Neural cell (in vitro differentiated cells): ENCODE measurements around the gene SLC29A4. TPM values are rescaled to one million over a fixed set of nuclear protein-coding genes. Genes with fewer than 3 reads are reported as not detected.

Experiments used
- H2AFZ ChIP-seq: fragments of 200-600, 300-800 bp; sonication (generic), shearing (Covaris generic); 2 replicates; pipeline ENCODE4 v1.6.0; 2014; ENCODE audit warnings: low read depth, mild to moderate bottlenecking, antibody characterized with exemption, low read length, moderate library complexity
- H3F3A ChIP-seq: fragments of 200-600 bp; shearing (Covaris generic); 2 replicates; pipeline ENCODE4 v1.6.1; 2016; ENCODE audit warnings: mild to moderate bottlenecking, moderate library complexity, mixed read lengths, antibody characterized with exemption, low read length; ENCODE audit not compliant: insufficient read depth, poor library complexity, severe bottlenecking
- H3K27ac ChIP-seq: fragments of 200-600, 300-800 bp; sonication (generic), shearing (Covaris generic); 2 replicates; pipeline ENCODE4 v1.5.1; 2014; ENCODE audit warnings: mild to moderate bottlenecking, low read length, moderate library complexity
- H3K27me3 ChIP-seq: fragments of 300-800, 200-600 bp; sonication (generic), shearing (Covaris generic); 2 replicates; pipeline ENCODE4 v1.6.0; 2014; ENCODE audit warnings: mild to moderate bottlenecking, low read depth, low read length, moderate library complexity; ENCODE audit not compliant: insufficient read depth
- H3K36me3 ChIP-seq: fragments of 300-800, 200-600 bp; sonication (generic), shearing (Covaris generic); 2 replicates; pipeline ENCODE4 v1.5.1; 2014; ENCODE audit warnings: mild to moderate bottlenecking, antibody characterized with exemption, low read length, moderate library complexity; ENCODE audit not compliant: insufficient read depth
- H3K4me2 ChIP-seq: fragments of 300-800, 200-600 bp; sonication (generic), shearing (Covaris generic); 2 replicates; pipeline ENCODE4 v1.6.0; 2014; ENCODE audit warnings: mild to moderate bottlenecking, low read length
- H3K4me3 ChIP-seq: fragments of 300-800, 200-600 bp; sonication (generic), shearing (Covaris generic); 2 replicates; pipeline ENCODE4 v1.5.1; 2014; ENCODE audit warnings: mild to moderate bottlenecking, low read length, moderate library complexity
- H3K79me2 ChIP-seq: fragments of 200-600 bp; shearing (Covaris generic); replicated peaks from 2 replicates; pipeline ENCODE4 v1.6.0; 2014; ENCODE audit warnings: mild to moderate bottlenecking, low read length, moderate library complexity; ENCODE audit not compliant: insufficient read depth
- H3K9ac ChIP-seq: fragments of 300-800, 200-600 bp; sonication (generic), shearing (Covaris generic); 2 replicates; pipeline ENCODE4 v1.6.1; 2016; ENCODE audit warnings: mild to moderate bottlenecking, low read length, mixed read lengths
- H3K9me2 ChIP-seq: fragments of 200-600 bp; shearing (Covaris generic); 2 replicates; pipeline ENCODE4 v1.6.1; 2016; ENCODE audit warnings: mild to moderate bottlenecking, low read length, mixed read lengths; ENCODE audit not compliant: insufficient read depth
- H3K9me3 ChIP-seq: fragments of 200-600, 300-800 bp; sonication (generic), shearing (Covaris generic); 2 replicates; pipeline ENCODE4 v1.6.1; 2016; ENCODE audit warnings: mild to moderate bottlenecking, mixed run types, low read length, moderate library complexity, mixed read lengths
- H4K20me1 ChIP-seq: fragments of 200-600 bp; shearing (Covaris generic); 2 replicates; pipeline ENCODE4 v1.6.1; 2016; ENCODE audit warnings: mild to moderate bottlenecking, mixed run types; ENCODE audit not compliant: insufficient read depth
- EZH2 ChIP-seq: fragments of 200-600, 300-800 bp; shearing (Covaris generic), sonication (generic); IDR thresholded peaks from 2 replicates; pipeline ENCODE4 v1.6.1; 2014; ENCODE audit warnings: antibody characterized with exemption, low read length, borderline replicate concordance, mild to moderate bottlenecking; ENCODE audit not compliant: insufficient read depth, poor library complexity, severe bottlenecking
- MXI1 ChIP-seq: fragments of 450-650 bp; conservative IDR thresholded peaks from 2 replicates; pipeline ENCODE4 v1.6.1; 2014; ENCODE audit warnings: antibody characterized with exemption, mild to moderate bottlenecking; ENCODE audit not compliant: poor library complexity, severe bottlenecking
- SMC3 ChIP-seq: fragments of 450-650 bp; conservative IDR thresholded peaks from 2 replicates; pipeline ENCODE4 v1.6.1; 2014; ENCODE audit warnings: antibody characterized with exemption, mild to moderate bottlenecking, moderate library complexity; ENCODE audit not compliant: poor library complexity
- polyA plus RNA-seq: library from polyadenylated mRNA; depleted of rRNA; stranded (reverse); fragments of >200 nt; gene quantifications from 2 replicates; pipeline ENCODE4 v1.2.3, GENCODE V29; 2014
- TF ChIP-seq, protein P1 (sequence below): IDR thresholded peaks from 2 replicates; pipeline ENCODE4 v1.6.1; 2012; ENCODE audit warnings: borderline replicate concordance
- TF ChIP-seq, protein P2 (sequence below): fragments of 450-650 bp; IDR thresholded peaks from 2 replicates; pipeline ENCODE4 v1.5.1; 2014; ENCODE audit warnings: antibody characterized with exemption, mild to moderate bottlenecking, moderate library complexity; ENCODE audit not compliant: poor library complexity, severe bottlenecking

The SLC29A4 gene
- polyA plus RNA-seq, 1 donor from 2014 or later: 32.4 TPM

DNA sequence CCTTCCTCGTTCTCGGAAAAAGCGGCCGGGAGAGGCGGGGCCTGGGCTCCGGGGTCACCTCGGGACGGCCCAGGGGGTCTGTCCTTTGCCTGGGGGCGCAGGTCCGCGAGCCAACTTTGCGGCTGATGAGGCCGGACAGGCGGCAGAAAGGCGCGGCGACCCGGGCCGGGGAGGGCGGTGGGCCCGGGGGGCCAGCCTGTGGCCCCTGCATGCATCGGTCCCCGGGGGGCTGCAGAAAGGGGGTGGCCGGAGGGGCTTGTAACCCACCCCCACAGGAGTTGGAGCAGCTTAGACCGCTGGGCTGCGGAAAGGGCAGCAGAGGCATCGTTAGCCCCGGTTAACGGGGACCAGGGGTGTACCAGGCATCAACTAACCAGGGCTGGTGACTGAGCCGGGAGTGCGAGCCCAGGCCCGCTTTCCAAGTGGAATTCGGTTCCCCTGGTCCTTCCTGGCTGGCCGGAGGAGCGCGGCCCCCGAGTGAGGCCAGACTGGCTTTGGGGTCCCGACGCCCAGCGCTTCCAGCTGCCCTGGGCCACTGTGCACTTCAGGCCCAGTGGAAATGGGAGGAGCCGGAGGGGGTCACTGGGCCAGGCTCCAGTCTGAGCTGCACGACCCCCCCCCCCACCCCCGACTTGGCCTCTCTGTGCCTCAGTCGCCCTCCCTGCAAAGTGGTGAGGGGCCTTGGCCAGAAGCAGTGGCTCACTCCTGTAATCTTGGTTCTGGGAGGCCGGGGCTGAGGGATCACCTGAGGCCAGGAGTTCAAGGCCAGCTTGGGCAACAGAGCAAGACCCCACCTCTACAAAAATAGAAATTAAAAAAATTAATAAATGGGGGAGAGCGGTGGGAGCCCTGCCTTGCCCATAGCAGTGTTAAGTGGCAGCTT, 919 bp downstream of the SLC29A4 start:
- H3F3A ChIP-seq: no peaks in the 10 kb centered on the region
- H3K36me3 ChIP-seq: no peaks in the 10 kb centered on the region
- TF ChIP-seq SMC3 (no peak), MXI1 (no peak), EZH2 (no peak)
- TF ChIP-seq, protein P1, sequence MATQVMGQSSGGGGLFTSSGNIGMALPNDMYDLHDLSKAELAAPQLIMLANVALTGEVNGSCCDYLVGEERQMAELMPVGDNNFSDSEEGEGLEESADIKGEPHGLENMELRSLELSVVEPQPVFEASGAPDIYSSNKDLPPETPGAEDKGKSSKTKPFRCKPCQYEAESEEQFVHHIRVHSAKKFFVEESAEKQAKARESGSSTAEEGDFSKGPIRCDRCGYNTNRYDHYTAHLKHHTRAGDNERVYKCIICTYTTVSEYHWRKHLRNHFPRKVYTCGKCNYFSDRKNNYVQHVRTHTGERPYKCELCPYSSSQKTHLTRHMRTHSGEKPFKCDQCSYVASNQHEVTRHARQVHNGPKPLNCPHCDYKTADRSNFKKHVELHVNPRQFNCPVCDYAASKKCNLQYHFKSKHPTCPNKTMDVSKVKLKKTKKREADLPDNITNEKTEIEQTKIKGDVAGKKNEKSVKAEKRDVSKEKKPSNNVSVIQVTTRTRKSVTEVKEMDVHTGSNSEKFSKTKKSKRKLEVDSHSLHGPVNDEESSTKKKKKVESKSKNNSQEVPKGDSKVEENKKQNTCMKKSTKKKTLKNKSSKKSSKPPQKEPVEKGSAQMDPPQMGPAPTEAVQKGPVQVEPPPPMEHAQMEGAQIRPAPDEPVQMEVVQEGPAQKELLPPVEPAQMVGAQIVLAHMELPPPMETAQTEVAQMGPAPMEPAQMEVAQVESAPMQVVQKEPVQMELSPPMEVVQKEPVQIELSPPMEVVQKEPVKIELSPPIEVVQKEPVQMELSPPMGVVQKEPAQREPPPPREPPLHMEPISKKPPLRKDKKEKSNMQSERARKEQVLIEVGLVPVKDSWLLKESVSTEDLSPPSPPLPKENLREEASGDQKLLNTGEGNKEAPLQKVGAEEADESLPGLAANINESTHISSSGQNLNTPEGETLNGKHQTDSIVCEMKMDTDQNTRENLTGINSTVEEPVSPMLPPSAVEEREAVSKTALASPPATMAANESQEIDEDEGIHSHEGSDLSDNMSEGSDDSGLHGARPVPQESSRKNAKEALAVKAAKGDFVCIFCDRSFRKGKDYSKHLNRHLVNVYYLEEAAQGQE: no peak
- peaks cover 16% of the 10 kb centered on the region for H3K79me2 ChIP-seq
- no peak overlapping the region for H2AFZ ChIP-seq
- H3K9me3 ChIP-seq: no peaks in the 10 kb centered on the region
- H3K27me3 ChIP-seq: no peaks in the 10 kb centered on the region
- H4K20me1 ChIP-seq: no peaks in the 10 kb centered on the region
- H3K4me2 ChIP-seq: peak overlapping the region; percentile 55
- H3K9ac ChIP-seq: peak overlapping the region; percentile 82
- H3K9me2 ChIP-seq: no peaks in the 10 kb centered on the region
- H3K27ac ChIP-seq: peak overlapping the region; percentile 31
- H3K4me3 ChIP-seq: peak overlapping the region; percentile 87

DNA sequence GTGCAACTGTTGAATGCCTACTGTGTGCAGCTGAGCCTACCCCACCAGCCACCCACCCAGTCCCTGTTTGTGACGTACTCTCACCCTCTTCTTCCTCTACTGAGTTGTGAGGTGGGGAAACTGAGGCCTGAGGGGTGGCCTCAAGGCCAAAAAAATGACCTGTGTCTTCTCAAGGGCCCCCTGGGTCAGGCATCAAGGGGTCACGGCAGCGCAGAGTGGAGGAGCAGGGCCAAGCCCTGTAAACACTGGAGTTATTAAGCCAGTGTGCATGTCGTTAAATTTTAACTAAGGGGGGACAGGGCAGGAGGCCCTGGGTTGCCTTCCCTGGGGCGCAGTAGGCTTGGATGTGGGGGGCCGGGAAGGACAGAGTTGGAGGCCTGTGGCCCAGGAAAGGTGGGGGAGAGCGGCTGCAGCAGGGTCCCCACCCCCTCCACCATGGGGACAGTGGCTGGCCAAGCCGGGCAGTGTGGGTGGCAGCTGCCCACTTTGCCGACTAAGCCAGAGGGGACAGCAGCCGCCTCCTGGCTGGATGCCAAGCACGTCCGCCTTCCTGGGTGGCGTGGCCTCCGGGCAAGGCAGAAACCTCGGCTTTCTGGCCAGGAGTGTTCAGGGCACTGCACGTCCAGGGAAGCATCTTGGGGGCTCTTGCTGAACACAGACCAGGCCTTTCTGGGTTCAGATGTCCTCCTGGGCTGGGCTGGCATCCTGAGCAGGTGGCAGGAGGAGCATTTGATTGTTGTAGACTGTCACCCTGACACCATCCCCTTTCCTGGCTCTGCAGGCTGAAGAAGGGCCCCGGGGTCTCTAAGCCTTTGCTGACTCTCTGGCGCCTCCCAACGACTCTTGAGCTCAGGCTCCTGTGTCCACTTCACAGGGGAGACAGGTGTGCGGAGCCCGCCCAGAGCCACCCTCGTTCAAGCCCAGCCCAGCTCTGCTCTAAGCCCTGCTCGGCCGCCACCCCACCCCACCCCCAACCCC, 1.9 kb downstream of the SLC29A4 start:
- Histone ChIP-seq H3K9me3 (no peaks in the 10 kb centered on the region), H2AFZ (no peak overlapping the region), H3K4me2 (peak overlapping the region; percentile 19), H3K9ac (peak overlapping the region; percentile 82), H3K4me3 (peak overlapping the region; percentile 87), H3K36me3 (no peaks in the 10 kb centered on the region), H4K20me1 (no peaks in the 10 kb centered on the region), H3K27ac (no peak overlapping the region), H3K27me3 (no peaks in the 10 kb centered on the region), H3F3A (no peaks in the 10 kb centered on the region), H3K9me2 (no peaks in the 10 kb centered on the region), H3K79me2 (peaks cover 16% of the 10 kb centered on the region)
- TF ChIP-seq, protein P2, sequence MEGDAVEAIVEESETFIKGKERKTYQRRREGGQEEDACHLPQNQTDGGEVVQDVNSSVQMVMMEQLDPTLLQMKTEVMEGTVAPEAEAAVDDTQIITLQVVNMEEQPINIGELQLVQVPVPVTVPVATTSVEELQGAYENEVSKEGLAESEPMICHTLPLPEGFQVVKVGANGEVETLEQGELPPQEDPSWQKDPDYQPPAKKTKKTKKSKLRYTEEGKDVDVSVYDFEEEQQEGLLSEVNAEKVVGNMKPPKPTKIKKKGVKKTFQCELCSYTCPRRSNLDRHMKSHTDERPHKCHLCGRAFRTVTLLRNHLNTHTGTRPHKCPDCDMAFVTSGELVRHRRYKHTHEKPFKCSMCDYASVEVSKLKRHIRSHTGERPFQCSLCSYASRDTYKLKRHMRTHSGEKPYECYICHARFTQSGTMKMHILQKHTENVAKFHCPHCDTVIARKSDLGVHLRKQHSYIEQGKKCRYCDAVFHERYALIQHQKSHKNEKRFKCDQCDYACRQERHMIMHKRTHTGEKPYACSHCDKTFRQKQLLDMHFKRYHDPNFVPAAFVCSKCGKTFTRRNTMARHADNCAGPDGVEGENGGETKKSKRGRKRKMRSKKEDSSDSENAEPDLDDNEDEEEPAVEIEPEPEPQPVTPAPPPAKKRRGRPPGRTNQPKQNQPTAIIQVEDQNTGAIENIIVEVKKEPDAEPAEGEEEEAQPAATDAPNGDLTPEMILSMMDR: peak; percentile 47
- TF ChIP-seq SMC3 (peak; percentile 39), EZH2 (no peak)
